GM21526 (cell line): Measurements from ENCODE around the gene DBF4B.
A peak's percentile ranks its signal among the peaks of the same experiment; 100 is the strongest.
"Not testable (repeated sequence)": the region's sequence is repeated elsewhere in the genome, so short reads cannot be mapped to it uniquely, and the experiment has no call there.

ENCODE experiments used
- ATAC-seq: cut with Tn5 transposase; IDR thresholded peaks from one replicate; pipeline ENCODE4 v1.9.1; 2021; ENCODE audit warnings: moderate library complexity; ENCODE audit not compliant: unreplicated experiment, low FRiP score

Gene DBF4B

GRCh38 chr17:44708401-44709263, at the start of gene DBF4B:
Gene DBF4B, plus strand, starts transcription at chr17:44708665. Its CDS starts 156 bp downstream, at chr17:44708821.
- peak; percentile 76 for ATAC-seq

- no peak for ATAC-seq
Observed at GRCh38 chr17:44661835-44662234, 46.6 kb upstream of the DBF4B start.

- ATAC-seq, result no peak
Observed at GRCh38 chr17:44663095-44663494, 45.4 kb upstream of the DBF4B start.

GRCh38 chr17:44664867-44665266, 43.6 kb upstream of the DBF4B start:
- no peak for ATAC-seq

GRCh38 chr17:44666006-44666405, 42.5 kb upstream of the DBF4B start:
- no peak for ATAC-seq

- ATAC-seq, result no peak
Observed at GRCh38 chr17:44672479-44673093, 35.9 kb upstream of the DBF4B start.

GRCh38 chr17:44673893-44674292, 34.6 kb upstream of the DBF4B start:
- ATAC-seq, result no peak

GRCh38 chr17:44677136-44677535, 31.3 kb upstream of the DBF4B start:
- ATAC-seq, result no peak

GRCh38 chr17:44683303-44683702, 25.2 kb upstream of the DBF4B start:
- ATAC-seq, result not testable (repeated sequence)

- no peak for ATAC-seq
Observed at GRCh38 chr17:44687756-44688155, 20.7 kb upstream of the DBF4B start.

GRCh38 chr17:44688200-44688599, 20.3 kb upstream of the DBF4B start:
- no peak for ATAC-seq

GRCh38 chr17:44688675-44689476, 19.6 kb upstream of the DBF4B start:
- no peak for ATAC-seq

- ATAC-seq, result peak; percentile 77
Observed at GRCh38 chr17:44689477-44690217, 18.8 kb upstream of the DBF4B start, which contains the start of gene CCDC43. Gene CCDC43, minus strand, starts transcription at chr17:44689776. Its CDS starts 23 bp downstream, at chr17:44689753.

GRCh38 chr17:44690746-44691306, 17.6 kb upstream of the DBF4B start:
- ATAC-seq, result not testable (repeated sequence)

GRCh38 chr17:44693609-44694008, 14.9 kb upstream of the DBF4B start:
- ATAC-seq, result no peak

GRCh38 chr17:44700288-44700687, 8.2 kb upstream of the DBF4B start:
- not testable (repeated sequence) for ATAC-seq

GRCh38 chr17:44707755-44708400, 587 bp upstream of the DBF4B start:
- ATAC-seq, result no peak

- ATAC-seq, result no peak
Observed at GRCh38 chr17:44719444-44719843, 11.0 kb downstream of the DBF4B start.

- ATAC-seq, result no peak
Observed at GRCh38 chr17:44722254-44722653, 13.8 kb downstream of the DBF4B start.
